Left lung (tissue), 10 donors: ENCODE measurements around the gene TMEM156. TPM values are rescaled to one million over a fixed set of nuclear protein-coding genes. Genes with fewer than 3 reads are reported as not detected.
A peak's percentile ranks its signal among the peaks of the same experiment; 100 is the strongest.

Experiments
- ATAC-seq: fragments of 200-7000 bp; cut with Tn5 transposase; one replicate; pipeline ENCODE4 v1.9.1; 2020; ENCODE audit warnings: moderate library complexity
- DNase-seq, 4 donors: peaks; one replicate each; pipeline ENCODE4 v3.0.0-alpha.2; 2013 to 2020
- H3K27ac ChIP-seq, 2 donors: fragments of 200-600 bp; sonication (generic) in 1 of 2; one replicate each; pipeline versions ENCODE4 v1.5.0 to v1.8.0; 2020 to 2021
- H3K27me3 ChIP-seq, 2 donors: fragments of 200-600 bp; sonication (generic) in 1 of 2; one replicate each; pipeline versions ENCODE4 v1.5.0 to v1.8.0; 2020 to 2021
- H3K36me3 ChIP-seq, 2 donors: fragments of 200-600 bp; sonication (generic) in 1 of 2; one replicate each; pipeline versions ENCODE4 v1.5.0 to v1.8.0; 2020 to 2021
- H3K4me1 ChIP-seq, 2 donors: fragments of 200-600 bp; one replicate each; pipeline ENCODE4 v1.8.0; 2021
- H3K4me3 ChIP-seq, 2 donors: fragments of 200-600 bp; sonication (generic) in 1 of 2; one replicate each; pipeline versions ENCODE4 v1.5.0 to v1.8.0; 2020 to 2021; ENCODE audit warnings: mild to moderate bottlenecking in 1 of 2
- H3K9me3 ChIP-seq, 2 donors: fragments of 200-600 bp; sonication (generic) in 1 of 2; one replicate each; pipeline versions ENCODE4 v1.5.0 to v1.8.0; 2020 to 2021
- intact Hi-C, 2 donors: fragments of 100-400 bp; cut with DNase I; formaldehyde crosslinking; loops; one replicate each; pipeline versions ENCODE4 v1.11.2 to v1.14.2; 2022
- polyA plus RNA-seq, 6 donors: library from polyadenylated mRNA; unstranded; fragments of 120-200 nt; gene quantifications; one replicate each; pipeline ENCODE4 v1.2.1, GENCODE V29; 2013; ENCODE audit not compliant: insufficient read length in 6 of 6
- total RNA-seq, 2 donors: library from RNA; stranded (reverse); fragmentation: NEBNext Ultra II Directional; extraction: Animal tissue kit (Norgen Biotek cat#: 25700); gene quantifications; one replicate each; pipeline ENCODE4 v1.2.1, GENCODE V29; 2021
- TF ChIP-seq, protein P1 (sequence below), 2 donors: fragments of 200-600 bp; sonication (generic) in 1 of 2; IDR thresholded peaks; one replicate each; pipeline versions ENCODE4 v1.5.0 to v1.8.0; 2021; ENCODE audit warnings: antibody characterized with exemption in 2 of 2
- donor health status: DM: no; HTN: yes; CAD: no.
- donor health status: DM: no; HTN: no; CAD: no.

The TMEM156 gene
- total and polyA plus RNA-seq, 8 donors = 0.29 to 1.8 (median 0.95) TPM; not detected in 1

DNA sequence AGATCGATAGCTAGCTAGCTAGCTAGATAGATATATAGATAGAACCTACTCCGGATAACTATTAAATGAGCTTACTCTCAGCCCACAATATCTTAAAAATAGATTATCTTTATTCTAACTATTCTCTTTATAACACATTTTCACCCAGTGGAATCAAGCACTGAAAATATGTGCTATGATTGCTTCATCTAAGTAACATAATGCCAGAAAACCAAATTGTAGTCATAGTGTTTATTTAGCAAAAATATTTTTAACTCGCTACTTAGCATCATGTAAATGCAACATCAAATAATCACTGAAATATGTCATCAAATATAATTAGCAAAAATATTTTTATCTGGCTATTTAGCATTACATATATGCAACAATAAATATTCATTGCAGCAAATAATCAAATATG, 1.5 kb downstream of the TMEM156 start:
- Histone ChIP-seq H3K4me1 (peaks cover 0 to 30% of the 10 kb centered on the region in 2 donors), H3K9me3 (no peaks in the 10 kb centered on the region), H3K27ac (no peak overlapping the region), H3K4me3 (peak overlapping the region in 1 of 2 donors; percentile 0), H3K27me3 (no peaks in the 10 kb centered on the region), H3K36me3 (no peaks in the 10 kb centered on the region)
- intact Hi-C loops = no loop called here
- TF ChIP-seq, protein P1, sequence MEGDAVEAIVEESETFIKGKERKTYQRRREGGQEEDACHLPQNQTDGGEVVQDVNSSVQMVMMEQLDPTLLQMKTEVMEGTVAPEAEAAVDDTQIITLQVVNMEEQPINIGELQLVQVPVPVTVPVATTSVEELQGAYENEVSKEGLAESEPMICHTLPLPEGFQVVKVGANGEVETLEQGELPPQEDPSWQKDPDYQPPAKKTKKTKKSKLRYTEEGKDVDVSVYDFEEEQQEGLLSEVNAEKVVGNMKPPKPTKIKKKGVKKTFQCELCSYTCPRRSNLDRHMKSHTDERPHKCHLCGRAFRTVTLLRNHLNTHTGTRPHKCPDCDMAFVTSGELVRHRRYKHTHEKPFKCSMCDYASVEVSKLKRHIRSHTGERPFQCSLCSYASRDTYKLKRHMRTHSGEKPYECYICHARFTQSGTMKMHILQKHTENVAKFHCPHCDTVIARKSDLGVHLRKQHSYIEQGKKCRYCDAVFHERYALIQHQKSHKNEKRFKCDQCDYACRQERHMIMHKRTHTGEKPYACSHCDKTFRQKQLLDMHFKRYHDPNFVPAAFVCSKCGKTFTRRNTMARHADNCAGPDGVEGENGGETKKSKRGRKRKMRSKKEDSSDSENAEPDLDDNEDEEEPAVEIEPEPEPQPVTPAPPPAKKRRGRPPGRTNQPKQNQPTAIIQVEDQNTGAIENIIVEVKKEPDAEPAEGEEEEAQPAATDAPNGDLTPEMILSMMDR (IDR thresholded peaks at IDR 0.05) = no peak
- ATAC-seq (no peak), DNase-seq (no peak)

DNA sequence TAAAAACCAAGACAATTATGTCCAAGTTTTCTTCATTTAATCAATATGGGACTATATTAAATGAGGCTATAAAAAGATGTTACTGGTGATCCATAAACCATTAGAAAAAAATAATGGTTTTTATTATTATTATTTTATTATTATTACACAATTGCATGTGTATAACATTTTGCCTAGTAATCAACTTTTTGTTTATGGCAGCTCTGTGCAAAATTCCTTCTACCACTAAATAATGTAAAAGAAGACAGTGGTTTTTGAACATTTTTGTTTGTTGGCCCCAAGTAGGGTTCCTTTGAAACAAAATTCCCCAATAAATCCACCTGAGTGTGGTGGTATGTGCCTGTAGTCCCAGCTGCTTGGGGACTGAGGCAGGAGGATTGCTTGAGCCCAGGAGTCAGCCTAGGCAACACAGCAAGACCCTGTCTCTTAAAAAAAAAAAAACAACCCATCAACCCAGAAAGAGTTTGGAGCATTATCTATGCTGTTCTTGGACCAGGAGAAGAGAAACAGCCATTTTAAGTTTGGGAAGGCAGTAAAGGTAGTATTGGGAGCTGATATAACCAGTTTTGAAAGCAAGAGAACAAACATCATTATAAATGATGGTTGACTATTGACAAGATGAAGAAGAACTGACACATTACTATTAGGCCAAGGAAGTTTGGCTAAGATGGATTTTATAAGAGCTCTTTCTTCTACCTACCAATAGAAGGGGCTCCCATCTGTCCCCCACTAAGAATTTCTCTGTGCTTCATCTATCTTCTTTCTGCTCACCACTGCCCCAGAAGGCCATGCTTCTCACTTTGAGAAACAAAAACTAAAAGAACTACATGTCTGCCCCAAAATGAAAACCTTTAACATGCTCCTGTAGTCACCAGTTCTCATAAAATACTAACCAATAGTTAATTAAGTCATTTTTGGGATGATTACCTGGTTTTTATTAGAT, 2.2 kb downstream of the TMEM156 start:
- Histone ChIP-seq H3K4me3 (peak overlapping the region in 1 of 2 donors; percentile 0), H3K27ac (no peak overlapping the region), H3K4me1 (peaks cover 0 to 34% of the 10 kb centered on the region in 2 donors), H3K36me3 (no peaks in the 10 kb centered on the region), H3K9me3 (no peaks in the 10 kb centered on the region), H3K27me3 (no peaks in the 10 kb centered on the region)
- ATAC-seq (no peak), DNase-seq (no peak)
- TF ChIP-seq, protein P1 (IDR thresholded peaks at IDR 0.05) = no peak
- intact Hi-C loops = no loop called here

DNA sequence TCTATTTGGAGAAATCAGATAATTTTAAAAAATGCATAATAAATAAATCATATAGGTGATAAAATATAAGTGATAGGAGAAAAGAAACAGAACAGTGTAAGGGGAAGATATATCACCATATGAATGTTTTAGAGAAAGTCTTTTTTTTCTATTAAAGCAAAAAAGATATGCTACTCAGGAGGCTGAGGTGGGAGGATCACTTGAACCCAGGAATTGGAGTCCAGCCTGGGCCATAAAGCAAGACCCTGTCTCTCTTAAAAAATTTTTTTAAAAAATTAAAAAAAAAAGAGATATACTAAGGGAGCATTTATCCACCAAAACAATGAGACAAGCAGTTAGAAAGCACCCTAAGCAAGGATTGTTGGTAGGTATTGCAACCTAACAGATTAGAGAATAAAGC, 6.1 kb downstream of the TMEM156 start:
- TF ChIP-seq, protein P1 (IDR thresholded peaks at IDR 0.05) = no peak
- no peak overlapping the region for H3K27ac ChIP-seq
- no peak for ATAC-seq

DNA sequence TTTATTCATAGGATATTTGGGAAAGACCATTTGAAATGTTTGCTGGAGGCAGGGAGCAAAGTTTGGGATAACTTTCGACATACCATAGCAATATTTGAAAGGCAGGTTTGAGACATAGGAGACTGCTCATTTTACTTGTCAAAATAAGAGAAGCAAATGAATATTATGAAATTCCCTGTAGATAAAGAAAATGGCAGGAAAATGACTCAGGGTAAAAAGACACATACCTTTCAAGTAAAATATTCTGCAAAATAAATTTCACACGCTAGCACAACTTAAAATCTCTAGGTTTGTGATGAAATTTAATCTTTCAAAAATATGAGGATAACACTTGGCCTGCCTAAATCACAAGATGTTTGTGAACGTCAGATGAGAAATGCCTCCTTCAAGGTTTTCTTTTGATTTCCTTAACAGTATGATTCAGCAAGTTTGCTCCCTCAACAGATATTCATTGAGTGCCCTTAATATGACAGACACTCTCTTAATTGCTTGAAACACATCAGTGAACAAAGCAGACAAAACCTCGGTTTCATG, 6.6 kb downstream of the TMEM156 start:
- intact Hi-C loops = no loop called here
- DNase-seq = no peak
- Histone ChIP-seq H3K4me3 (no peak overlapping the region), H3K36me3 (no peaks in the 10 kb centered on the region), H3K9me3 (no peaks in the 10 kb centered on the region), H3K27ac (no peak overlapping the region), H3K4me1 (peaks cover 0 to 20% of the 10 kb centered on the region in 2 donors), H3K27me3 (no peaks in the 10 kb centered on the region)
- no peak for ATAC-seq
- TF ChIP-seq, protein P1 (IDR thresholded peaks at IDR 0.05) = no peak

More for the DNA sequence above, 6.1 kb downstream of the TMEM156 start:
- intact Hi-C loops = no loop called here
- Histone ChIP-seq H3K27me3 (no peaks in the 10 kb centered on the region), H3K4me1 (peaks cover 0 to 22% of the 10 kb centered on the region in 2 donors), H3K9me3 (no peaks in the 10 kb centered on the region), H3K4me3 (no peak overlapping the region), H3K36me3 (no peaks in the 10 kb centered on the region)
- DNase-seq = no peak

DNA sequence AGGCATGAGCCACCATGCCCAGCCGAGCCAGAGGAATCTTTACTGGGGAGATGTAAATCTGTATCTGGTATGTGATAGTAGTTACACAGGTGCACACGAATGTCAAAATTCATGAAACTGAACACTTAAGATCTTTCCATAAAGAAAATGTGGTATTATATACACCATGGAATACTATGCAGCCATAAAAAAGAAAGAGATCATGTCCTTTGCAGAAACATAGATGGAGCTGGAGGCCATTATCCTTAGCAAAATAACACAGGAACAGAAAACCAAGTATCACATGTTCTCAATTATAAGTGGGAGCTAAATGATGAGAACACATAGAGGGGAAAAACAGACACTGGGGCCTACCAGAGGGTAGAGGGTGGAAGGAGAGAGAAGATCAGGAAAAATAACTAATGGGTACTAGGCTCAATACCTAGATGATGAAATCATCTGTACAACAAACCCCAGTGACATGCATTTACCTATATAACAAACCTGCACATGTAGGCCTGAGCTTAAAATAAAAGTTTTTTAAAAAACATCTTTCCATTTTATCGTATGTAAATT, 7.8 kb downstream of the TMEM156 start:
- H3K27me3 ChIP-seq = no peaks in the 10 kb centered on the region
- intact Hi-C loops = no loop called here

More for the DNA sequence above, 7.8 kb downstream of the TMEM156 start:
- ATAC-seq (no peak), DNase-seq (no peak)
- H3K36me3 ChIP-seq = no peaks in the 10 kb centered on the region
- no peak overlapping the region for H3K27ac ChIP-seq
- TF ChIP-seq, protein P1 (IDR thresholded peaks at IDR 0.05) = no peak
- no peaks in the 10 kb centered on the region for H3K9me3 ChIP-seq
- H3K4me3 ChIP-seq = no peak overlapping the region
- H3K4me1 ChIP-seq = peaks cover 0 to 15% of the 10 kb centered on the region in 2 donors
